Measurements from ENCODE around the gene PKD2L1.

DNA sequence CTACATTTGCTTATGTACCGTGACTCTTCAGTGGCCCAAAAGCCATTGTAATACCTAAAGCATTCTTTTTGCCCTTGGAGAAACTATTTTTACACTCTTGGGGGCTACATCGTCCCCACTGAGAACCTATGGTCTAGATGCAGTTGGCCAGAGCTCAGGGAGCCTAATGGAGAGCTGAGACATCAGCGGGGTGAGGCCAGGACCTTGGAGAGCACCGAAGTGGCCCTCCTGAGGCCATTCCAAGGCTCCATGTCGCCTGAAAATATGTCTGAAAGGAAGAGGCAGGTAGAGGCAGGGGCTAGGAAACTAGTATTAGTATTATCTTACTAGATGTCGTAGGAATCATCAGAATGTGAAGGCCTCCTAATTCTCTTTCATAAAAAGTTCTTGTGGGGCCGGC, 4.9 kb downstream of the PKD2L1 start:
- TF ChIP-seq, protein P1, sequence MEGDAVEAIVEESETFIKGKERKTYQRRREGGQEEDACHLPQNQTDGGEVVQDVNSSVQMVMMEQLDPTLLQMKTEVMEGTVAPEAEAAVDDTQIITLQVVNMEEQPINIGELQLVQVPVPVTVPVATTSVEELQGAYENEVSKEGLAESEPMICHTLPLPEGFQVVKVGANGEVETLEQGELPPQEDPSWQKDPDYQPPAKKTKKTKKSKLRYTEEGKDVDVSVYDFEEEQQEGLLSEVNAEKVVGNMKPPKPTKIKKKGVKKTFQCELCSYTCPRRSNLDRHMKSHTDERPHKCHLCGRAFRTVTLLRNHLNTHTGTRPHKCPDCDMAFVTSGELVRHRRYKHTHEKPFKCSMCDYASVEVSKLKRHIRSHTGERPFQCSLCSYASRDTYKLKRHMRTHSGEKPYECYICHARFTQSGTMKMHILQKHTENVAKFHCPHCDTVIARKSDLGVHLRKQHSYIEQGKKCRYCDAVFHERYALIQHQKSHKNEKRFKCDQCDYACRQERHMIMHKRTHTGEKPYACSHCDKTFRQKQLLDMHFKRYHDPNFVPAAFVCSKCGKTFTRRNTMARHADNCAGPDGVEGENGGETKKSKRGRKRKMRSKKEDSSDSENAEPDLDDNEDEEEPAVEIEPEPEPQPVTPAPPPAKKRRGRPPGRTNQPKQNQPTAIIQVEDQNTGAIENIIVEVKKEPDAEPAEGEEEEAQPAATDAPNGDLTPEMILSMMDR (IDR thresholded peaks at IDR 0.05; ENCODE audit: borderline replicate concordance, extremely low read depth, low read length, poor library complexity, severe bottlenecking), result no peak
- no peak for TF ChIP-seq EZH2 (IDR thresholded peaks at IDR 0.05; ENCODE audit: borderline replicate concordance, low read depth, low read length, severe bottlenecking)
